ENCODE results near the gene AQP9.
"Not testable (repeated sequence)": the region's sequence is repeated elsewhere in the genome, so short reads cannot be mapped to it uniquely, and the experiment has no call there.

Gene AQP9

GRCh38 chr15:58182460-58183163 lies 44.4 kb downstream of the AQP9 start:
- no peak for DNase-seq

- DNase-seq: no peak
Observed at GRCh38 chr15:58185439-58185838, 47.3 kb downstream of the AQP9 start.

GRCh38 chr15:58189148-58189811 lies 51.1 kb downstream of the AQP9 start:
- DNase-seq: no peak

DNA sequence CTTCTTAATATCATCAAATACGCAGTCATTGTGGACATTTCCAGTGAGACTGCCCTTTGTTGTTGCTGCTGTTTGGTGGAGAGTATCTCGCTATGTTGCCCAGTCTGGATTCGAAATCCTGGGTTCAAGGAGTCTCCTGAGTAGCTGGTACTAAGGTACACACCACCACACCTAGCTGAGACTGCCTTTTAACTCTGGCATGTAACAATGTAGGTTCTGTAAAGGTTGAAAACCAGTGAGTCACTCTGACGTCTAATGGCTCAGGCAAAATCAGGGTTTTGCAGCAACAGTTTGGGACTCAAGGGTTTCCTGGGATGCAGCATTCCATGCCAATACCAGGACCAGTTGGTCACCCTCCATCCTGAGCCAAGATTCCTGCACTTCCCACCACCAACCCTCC lies 52.2 kb downstream of the AQP9 start:
- DNase-seq: no peak

GRCh38 chr15:58193636-58194035 lies 55.5 kb downstream of the AQP9 start:
- DNase-seq: not testable (repeated sequence)

DNA sequence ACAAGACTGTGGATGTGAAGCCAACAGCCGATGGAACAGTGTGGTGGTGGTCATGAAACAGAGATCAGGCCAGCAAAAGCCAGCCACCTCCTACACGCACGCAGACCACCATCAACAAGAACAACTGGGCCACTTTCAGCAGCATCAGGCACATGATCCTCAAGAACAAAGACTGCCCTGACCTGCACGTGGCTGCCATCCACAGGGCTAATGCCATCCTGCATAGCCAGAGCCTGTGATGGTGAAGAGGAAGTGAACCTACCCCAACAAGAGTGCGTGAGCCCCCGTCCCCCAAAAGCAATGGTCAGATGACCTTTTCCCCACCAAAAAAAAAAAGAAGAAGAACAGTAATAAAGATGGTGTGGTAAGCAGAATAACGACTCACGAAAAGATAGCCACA lies 62.6 kb downstream of the AQP9 start:
- no peak for DNase-seq

GRCh38 chr15:58201516-58201915 lies 63.3 kb downstream of the AQP9 start:
- DNase-seq: no peak

DNA sequence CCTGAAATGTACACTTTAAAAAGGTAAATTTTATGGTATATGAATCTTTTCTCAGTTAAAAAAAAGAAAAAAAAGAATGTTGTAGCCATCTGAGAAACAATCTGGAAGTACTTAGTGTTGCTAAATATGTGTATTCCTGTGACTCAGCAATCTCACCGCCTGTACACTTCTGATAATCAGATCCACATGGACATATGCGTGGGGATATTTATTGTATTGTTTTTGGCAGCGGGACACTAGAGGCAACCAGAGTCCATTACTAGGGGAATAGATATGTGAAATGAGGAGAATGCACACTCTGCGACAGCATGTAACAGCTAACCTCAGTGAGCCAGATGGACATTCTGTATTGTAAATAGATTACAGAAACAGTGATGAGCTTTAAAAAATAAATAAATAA lies 65.4 kb downstream of the AQP9 start:
- no peak for DNase-seq

- DNase-seq: no peak
Observed at GRCh38 chr15:58206151-58206550, 68.0 kb downstream of the AQP9 start.

GRCh38 chr15:58208217-58208616 lies 70.0 kb downstream of the AQP9 start:
- not testable (repeated sequence) for DNase-seq

DNA sequence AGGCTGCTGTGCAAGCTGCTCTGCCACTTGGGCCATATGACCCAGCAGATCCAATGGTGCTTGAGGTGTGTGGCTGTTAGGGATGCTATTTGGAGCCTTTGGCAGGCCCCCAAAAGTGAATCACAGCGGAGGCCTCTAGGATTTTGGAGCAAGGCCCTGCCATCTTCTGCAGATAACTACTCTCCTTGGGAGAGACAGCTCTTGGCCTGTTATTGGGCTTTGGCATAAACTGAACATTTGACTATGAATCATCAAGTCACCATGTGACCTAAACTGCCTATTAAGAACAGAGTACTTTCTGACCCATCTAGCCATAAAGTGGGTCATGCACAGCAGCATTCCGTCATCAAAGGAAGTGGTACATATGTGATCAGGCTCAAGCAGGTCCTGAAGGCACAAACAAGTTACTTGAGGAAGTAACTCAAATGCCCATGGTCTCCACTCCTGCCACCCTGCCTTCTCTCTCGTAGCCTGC lies 70.9 kb downstream of the AQP9 start:
- DNase-seq: not testable (repeated sequence)

- not testable (repeated sequence) for DNase-seq
Observed at GRCh38 chr15:58210031-58210430, 71.8 kb downstream of the AQP9 start.

- no peak for DNase-seq
Observed at GRCh38 chr15:58212909-58213526, 74.8 kb downstream of the AQP9 start.

GRCh38 chr15:58213587-58214338 lies 75.6 kb downstream of the AQP9 start:
- DNase-seq: no peak

DNA sequence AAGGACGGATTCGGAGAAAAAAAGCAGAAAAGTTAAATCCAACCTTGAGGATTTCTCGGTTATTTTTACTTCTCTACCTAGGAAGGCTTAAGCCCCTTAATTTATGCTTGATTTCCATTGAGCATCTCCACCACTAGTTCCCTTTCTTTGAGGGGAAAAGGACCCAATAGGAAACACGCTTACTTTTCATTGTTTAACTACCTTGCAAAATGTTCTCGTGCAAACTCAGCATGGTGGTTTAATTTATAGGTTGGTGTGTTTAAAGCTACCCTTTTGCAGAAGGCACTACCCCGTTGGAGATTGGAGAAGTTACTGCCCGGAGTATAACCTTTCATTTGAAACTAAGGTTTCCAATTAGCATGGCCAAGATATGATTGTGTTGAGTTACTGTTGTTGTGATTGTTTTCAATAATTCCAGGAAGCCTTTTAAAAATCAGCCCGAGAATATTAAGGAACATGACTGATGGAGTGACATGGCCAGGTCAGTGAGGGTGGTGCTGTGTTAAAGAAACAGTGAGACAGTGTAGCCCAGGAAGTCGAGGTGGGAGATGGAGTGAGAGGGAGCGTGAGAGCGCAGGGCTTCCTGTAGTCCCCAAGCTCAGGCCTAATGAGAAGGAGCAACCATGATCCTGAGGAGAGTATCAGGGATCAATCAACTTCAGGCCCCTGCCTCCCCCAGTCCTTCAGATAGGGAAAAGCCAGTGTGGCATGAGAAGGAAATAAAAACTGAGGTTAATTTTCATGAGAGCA lies 76.6 kb downstream of the AQP9 start:
- DNase-seq: no peak

DNA sequence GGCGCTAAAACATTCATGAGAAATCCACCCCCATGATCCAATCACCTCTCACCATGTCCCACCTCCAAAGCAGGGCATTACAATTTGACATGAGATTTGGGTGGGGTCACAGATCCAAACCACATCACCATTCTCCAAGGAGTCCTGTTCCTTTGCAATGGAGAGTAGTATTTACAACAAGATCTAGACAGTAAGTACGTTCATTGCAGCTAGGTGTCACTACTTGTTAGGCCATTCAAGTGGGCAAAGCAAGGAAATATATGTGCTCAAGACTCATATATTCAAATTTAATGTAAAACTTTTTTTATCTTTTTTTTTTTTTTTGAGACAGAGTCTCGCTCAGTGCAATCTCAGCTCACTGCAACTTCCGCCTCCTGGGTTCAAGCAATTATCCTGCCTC lies 79.3 kb downstream of the AQP9 start:
- DNase-seq: no peak

- DNase-seq: no peak
Observed at GRCh38 chr15:58221591-58222241, 83.5 kb downstream of the AQP9 start.

- DNase-seq: no peak
Observed at GRCh38 chr15:58222679-58223078, 84.5 kb downstream of the AQP9 start.

DNA sequence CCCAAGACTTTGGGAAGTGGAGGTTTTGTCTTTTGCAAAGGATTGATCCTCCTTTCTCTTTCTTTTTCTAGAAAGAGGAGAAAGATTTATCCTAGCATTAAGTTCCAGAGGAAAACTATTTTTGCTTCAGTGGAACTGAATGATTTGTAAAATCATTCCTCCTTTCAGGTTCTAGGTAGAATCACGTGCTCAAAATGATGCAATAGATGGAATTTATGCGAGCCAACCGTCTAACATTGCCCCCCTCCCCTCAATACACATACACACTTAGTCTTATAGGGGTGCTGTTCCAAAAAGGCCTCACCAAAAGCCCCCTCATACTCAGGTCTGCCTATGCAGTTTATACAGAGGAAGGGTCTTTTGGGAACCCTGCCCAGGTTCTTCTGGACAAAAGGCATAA lies 85.3 kb downstream of the AQP9 start:
- no peak for DNase-seq

DNA sequence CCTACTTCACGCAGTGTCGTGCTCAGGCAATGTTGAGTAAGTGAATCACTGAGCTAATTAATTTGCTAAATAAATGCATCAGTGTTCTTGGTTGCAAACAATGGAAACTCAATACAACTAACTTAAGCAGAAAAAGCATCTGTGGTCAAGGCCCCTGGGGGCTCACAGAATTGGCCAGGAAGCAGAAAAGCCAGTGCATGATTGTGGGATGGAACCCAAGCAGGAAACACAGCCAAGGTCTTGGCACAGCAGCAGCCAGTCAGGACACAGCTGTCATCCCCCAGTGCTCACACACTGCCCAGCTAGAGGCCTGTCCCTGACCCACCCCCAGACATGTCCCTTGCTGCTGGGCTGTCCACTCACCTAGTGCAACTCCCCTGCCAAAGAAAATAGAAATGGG lies 85.9 kb downstream of the AQP9 start:
- DNase-seq: no peak

DNA sequence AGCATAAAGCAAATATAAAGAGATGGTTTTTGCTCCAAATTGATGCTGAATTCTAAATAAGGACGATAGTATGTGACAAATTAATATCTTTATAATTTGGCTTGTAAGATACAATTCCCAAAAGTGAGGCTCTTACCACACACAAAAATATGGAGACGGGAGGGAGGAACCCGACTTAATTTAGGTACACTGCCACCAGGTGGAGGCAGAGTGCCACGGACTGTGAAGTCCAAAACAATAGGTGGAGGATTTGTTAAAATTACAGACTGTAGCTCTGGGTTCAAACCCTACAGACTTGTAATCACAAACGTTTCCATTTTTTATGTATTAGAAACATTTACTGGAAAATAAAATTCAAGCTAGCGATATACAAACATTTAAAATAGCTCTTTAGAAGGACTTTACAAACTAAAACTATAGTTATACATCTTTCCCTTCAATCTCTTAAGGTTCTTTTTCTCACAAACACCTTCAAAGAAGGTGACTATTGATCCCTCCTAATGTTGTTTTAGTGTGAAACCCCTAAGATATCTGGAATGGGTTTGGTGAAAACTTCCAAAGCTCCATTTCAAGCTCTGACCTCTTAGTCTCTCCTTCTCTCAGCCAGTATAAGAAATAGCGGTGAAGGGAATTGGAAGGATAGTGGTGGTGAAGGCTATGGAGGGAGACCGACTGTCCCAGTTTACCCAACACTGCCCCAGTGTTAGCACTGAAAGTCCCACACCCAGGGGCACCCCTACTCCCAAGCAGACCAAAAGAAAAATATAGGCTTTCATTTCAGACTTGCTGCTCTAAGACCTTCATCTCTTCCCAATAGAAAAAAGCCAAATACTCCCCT lies 89.7 kb downstream of the AQP9 start:
- DNase-seq: no peak

Measured in cortex of kidney (tissue), 1 donor.